ENCODE data around the gene C5orf58. TPM values are rescaled to one million over a fixed set of nuclear protein-coding genes. Genes with fewer than 3 reads are reported as not detected.

C5orf58 gene
- total RNA-seq, 1 donor from 2014 or later = not detected

DNA sequence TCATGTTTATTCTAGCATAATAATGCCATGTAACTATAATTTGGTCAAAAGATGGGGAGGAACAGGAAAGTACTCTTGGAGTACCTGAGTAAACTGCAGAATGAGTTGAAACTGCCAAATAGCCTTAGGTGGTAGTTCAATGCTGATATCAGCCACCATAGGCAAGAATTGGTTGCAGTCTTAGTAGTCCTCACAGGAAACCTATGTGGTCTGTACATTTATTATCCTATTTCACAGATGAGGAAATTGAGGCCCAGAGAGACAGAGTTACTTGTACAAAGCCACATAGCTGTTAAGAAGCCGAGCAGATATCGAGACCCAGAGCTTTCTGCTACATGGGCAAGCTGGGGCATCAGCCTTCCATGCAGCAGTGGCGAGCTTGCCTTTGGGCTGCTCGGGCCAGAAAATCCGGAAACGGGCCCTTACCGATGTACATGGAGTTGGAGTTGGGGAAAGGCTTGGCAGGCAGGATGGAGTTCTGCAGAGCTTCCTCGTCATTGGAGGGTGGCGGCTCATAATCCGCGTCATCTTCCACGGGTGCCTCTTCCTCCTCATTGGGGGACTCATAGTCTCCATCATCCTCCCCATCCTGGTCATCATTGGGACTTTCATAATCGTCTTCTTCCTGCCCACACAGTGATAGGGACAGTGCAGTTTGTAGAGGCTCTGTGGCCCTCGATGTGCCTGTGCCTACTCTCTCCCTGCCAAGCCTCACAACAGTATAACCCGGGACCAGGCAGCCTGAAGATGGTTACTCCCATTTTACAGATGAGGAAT lies 37.7 kb downstream of the C5orf58 start:
- no peaks in the 10 kb centered on the region for H3K36me3 Mint-ChIP-seq (ENCODE audit: low read depth)
- H3K9me3 Mint-ChIP-seq = no peaks in the 10 kb centered on the region
- H3K4me3 Mint-ChIP-seq = no peak overlapping the region
- H3K27me3 Mint-ChIP-seq (ENCODE audit: low read depth) = peaks cover 16% of the 10 kb centered on the region
- TF ChIP-seq, protein P1, sequence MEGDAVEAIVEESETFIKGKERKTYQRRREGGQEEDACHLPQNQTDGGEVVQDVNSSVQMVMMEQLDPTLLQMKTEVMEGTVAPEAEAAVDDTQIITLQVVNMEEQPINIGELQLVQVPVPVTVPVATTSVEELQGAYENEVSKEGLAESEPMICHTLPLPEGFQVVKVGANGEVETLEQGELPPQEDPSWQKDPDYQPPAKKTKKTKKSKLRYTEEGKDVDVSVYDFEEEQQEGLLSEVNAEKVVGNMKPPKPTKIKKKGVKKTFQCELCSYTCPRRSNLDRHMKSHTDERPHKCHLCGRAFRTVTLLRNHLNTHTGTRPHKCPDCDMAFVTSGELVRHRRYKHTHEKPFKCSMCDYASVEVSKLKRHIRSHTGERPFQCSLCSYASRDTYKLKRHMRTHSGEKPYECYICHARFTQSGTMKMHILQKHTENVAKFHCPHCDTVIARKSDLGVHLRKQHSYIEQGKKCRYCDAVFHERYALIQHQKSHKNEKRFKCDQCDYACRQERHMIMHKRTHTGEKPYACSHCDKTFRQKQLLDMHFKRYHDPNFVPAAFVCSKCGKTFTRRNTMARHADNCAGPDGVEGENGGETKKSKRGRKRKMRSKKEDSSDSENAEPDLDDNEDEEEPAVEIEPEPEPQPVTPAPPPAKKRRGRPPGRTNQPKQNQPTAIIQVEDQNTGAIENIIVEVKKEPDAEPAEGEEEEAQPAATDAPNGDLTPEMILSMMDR (conservative IDR thresholded peaks at IDR 0.05) = no peak
- H3K27ac Mint-ChIP-seq (ENCODE audit: unreplicated experiment) = no peak overlapping the region
- DNase-seq (ENCODE audit: low read depth, low spot score) = no peak
- H3K4me1 Mint-ChIP-seq = peaks cover 34% of the 10 kb centered on the region

DNA sequence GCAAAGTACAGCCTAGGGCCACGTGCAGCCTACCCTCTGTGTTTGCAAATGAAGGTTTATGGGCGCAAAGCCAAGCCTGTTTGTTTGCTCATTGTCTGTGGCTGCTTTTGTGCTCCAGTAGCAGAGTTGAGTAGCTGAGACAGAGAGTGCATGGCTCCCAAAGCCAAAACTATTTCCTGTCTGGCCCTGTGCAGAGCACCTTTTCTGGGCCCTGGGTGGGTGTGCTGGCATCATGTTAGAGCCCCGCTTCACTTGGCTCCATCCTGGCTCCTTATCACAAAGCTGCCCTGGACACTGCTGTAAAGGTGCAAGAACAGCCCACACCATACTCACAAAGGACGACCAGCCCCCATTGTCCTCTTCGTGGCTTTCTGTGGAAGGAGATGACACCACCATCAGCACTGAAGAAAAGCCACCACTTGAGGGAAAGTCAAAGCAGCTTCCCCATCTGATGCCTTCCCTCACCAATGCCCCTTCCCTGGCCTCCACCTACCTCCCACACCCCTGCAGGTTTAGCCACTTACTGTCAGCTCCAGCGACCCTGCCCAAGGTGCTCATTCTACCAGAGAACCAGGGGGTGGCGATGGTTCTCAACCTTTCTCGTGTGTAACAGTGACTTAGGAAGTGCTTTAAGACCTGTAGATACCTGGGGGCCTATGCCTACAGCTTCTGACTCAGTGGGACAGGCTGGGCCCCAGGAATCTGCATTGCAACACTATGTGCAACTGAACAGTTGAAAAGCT lies 41.4 kb downstream of the C5orf58 start:
- H3K4me1 Mint-ChIP-seq = peaks cover under 1% of the 10 kb centered on the region
- H3K9me3 Mint-ChIP-seq = no peaks in the 10 kb centered on the region
- DNase-seq (ENCODE audit: low read depth, low spot score) = no peak
- no peaks in the 10 kb centered on the region for H3K27me3 Mint-ChIP-seq (ENCODE audit: low read depth)
- TF ChIP-seq, protein P1 (conservative IDR thresholded peaks at IDR 0.05) = peak; percentile 40
- H3K36me3 Mint-ChIP-seq (ENCODE audit: low read depth) = no peaks in the 10 kb centered on the region
- peak overlapping the region; percentile 43 for H3K27ac Mint-ChIP-seq (ENCODE audit: unreplicated experiment)
- H3K4me3 Mint-ChIP-seq = no peak overlapping the region

DNA sequence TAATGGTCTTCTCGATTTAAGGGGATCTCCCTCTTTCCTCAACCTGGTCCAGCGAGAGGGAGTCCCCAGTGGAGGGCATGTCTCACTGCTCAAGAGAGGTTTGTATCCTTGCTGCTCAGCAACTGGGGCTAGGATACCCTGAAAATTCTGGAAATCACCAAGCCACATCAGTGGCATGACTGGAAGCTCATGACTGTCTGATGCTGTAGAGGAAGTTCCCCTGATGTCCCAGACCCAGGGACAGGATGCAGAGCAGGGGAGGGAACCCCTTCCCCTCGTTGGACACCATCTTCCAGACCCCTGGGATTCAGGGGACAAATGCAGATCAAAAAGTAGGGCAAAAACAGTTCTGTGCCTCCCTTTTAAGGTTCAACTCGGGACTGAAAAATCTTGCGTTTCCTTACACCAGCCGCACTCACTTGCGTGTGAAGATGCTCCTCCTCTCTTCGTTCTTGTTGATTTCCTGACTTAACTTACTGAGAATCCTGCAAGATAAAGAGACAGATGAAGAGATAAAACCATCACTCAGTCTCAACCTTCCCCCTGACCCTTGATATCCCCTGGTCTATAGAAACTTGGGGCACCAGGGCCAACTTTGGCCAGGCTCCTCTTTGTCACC lies 42.7 kb downstream of the C5orf58 start:
- Mint-ChIP-seq H3K27ac (ENCODE audit: unreplicated experiment) (no peak overlapping the region), H3K4me3 (no peak overlapping the region), H3K36me3 (ENCODE audit: low read depth) (no peaks in the 10 kb centered on the region), H3K4me1 (peaks cover 12% of the 10 kb centered on the region), H3K27me3 (ENCODE audit: low read depth) (no peaks in the 10 kb centered on the region), H3K9me3 (no peaks in the 10 kb centered on the region)
- no peak for DNase-seq (ENCODE audit: low read depth, low spot score)
- TF ChIP-seq, protein P1 (conservative IDR thresholded peaks at IDR 0.05) = no peak

DNA sequence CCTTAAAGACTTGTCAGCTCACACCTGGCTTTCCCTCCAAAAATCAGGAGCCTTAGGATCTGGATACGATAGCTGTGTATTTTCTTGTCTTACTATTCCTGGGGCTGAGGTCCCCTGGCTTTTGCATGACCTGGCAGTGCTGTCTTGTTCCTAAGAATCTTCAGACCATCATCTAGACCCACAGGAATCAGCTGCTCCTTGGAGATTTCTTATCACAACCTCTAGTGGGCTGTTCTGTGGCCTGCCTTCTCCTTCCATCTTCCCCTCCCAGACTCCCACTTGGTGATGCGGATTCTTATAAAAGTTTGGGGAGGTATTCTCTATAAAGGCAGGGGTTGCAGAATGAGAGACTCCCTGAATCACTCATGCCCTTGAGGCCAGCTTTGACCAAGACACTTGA lies 43.4 kb downstream of the C5orf58 start:
- Mint-ChIP-seq H3K4me1 (peaks cover 12% of the 10 kb centered on the region), H3K9me3 (no peaks in the 10 kb centered on the region), H3K4me3 (no peak overlapping the region), H3K36me3 (ENCODE audit: low read depth) (no peaks in the 10 kb centered on the region), H3K27me3 (ENCODE audit: low read depth) (no peaks in the 10 kb centered on the region), H3K27ac (ENCODE audit: unreplicated experiment) (peak overlapping the region; percentile 64)
- TF ChIP-seq, protein P1 (conservative IDR thresholded peaks at IDR 0.05) = no peak
- DNase-seq (ENCODE audit: low read depth, low spot score) = no peak

DNA sequence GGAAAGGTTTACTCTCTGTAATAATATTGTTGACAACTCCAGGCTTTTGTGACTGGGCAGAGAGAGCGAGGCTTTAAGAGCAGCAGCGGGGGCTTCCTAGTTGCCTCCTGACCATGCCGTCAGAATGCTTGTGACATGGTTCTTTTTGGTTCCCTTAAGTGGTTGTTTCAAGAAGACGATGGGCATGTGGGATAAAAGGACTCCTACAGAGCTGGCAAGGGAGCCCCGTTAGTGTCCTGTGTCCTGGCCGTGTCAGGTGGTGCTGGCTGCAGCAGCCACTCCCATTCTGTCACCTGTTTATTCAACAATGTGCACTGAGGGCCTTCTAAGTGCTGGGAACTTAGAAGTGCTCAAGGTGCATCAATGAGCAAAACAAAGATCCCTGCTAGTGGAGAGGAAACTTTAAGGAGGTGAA lies 45.1 kb downstream of the C5orf58 start:
- Mint-ChIP-seq H3K27ac (ENCODE audit: unreplicated experiment) (no peak overlapping the region), H3K4me3 (no peak overlapping the region), H3K4me1 (peaks cover 12% of the 10 kb centered on the region), H3K9me3 (no peaks in the 10 kb centered on the region), H3K36me3 (ENCODE audit: low read depth) (no peaks in the 10 kb centered on the region), H3K27me3 (ENCODE audit: low read depth) (no peaks in the 10 kb centered on the region)
- TF ChIP-seq, protein P1 (conservative IDR thresholded peaks at IDR 0.05) = no peak
- DNase-seq (ENCODE audit: low read depth, low spot score) = no peak

Data from neural crest cell (in vitro differentiated cells).